GM19035 (cell line): ENCODE data around the gene PARP6.
A peak's percentile ranks its signal among the peaks of the same experiment; 100 is the strongest.

ENCODE experiments used
- ATAC-seq: cut with Tn5 transposase; IDR thresholded peaks from one replicate; pipeline ENCODE4 v1.9.1; 2021; ENCODE audit not compliant: unreplicated experiment

PARP6 gene

DNA sequence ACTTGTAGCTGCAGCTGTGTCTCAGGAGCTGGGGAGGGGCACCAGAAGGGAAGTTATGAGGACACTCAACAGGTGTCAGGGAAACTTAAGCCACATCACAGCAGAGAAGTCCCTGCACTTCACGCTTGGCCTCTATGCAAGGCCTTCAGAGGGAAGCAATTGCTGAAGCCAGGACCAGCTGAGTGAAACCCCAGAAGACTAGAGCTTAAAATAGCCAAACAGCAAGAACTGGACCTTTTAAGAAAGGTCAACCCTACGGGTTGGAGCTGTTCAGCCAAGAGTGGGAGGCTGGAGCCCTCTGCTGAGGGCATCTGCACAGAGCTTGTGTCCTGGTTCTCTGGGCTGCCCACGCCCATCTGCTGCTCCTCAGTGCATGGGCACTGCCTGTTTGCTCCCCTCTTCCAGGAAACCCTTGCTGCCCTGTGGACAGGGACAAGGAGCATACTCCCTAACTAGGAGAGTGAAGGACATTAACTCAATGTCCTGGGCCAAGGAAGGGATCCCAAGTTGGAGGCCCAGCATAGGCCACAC lies 70.9 kb downstream of the PARP6 start:
- ATAC-seq: no peak

DNA sequence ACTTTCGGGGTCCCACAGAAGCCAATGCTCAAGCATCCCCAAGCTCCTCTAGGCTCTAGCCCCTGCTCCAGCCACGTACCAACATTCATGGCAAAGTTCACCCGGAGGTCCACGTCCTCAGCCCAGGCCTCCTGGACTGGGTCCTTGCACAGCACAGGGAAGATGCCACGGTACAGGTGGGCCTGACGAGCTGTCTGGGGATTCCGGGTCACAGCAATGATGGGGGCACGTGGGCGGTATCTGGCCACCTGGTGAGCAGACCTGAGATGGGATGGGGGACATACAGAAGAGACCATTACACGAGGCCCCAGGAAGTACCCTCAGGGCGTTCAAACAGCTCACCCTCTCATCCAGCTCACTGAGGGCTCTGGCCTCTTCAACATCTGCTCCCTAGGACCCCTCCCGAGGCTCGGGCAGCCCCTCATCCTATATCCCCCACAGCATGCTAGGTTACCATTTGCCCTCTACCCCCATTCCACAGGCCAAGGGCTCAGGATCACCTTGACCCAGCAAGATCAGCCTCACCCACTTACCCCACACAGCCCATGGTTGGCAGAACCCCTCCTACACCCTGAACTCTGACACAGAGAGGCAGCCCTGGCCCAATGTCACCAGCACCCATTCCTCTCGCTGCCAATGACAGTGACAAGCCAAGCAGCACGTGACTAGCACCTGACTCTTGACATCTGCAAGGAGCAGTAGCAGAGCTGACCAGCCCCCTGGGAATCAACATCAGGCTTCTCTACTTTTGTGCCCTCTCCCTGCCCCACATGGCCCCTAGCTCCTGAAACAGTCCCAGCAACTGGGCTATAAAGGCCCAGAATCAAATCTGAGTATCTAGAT lies 71.7 kb downstream of the PARP6 start:
- no peak for ATAC-seq

DNA sequence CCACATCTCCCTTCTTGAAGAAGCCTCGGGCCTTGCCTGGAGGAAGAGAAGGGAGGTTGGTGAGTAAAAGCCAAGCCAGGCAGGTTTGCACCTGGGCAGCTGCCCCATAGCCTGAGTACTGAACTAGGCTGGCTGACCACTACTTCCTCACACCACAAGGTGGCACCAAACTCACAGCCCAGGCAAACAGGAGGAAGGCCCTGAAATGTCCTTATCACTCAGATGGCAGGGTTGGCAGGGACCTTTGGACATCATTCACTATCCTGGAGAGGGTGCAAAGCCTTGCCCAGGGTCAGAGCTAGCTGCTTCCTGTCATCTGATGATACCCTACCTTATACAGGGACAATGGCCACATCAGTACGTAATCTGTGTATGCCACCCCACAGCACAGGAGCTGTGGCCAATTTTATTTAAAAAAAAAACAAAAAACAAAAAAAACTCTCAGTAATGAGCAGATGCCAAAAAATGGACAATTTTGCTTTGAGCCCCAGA lies 72.6 kb downstream of the PARP6 start:
- ATAC-seq: peak; percentile 54

DNA sequence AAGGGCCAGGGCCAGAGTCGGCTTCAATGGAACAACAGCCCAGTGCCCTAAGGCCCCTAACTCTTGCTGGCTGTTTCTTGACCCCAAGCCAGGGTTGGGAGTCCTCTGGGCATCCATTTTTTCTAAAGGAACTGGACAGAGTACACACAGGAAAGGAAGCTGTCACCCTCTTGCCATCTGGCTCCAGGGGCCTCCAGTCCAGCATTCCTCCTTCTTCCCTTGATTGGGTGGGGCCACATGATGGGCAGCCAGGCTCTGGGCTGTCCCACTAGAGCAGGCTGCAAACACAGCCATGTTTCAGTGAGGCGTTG lies 73.2 kb downstream of the PARP6 start:
- no peak for ATAC-seq

DNA sequence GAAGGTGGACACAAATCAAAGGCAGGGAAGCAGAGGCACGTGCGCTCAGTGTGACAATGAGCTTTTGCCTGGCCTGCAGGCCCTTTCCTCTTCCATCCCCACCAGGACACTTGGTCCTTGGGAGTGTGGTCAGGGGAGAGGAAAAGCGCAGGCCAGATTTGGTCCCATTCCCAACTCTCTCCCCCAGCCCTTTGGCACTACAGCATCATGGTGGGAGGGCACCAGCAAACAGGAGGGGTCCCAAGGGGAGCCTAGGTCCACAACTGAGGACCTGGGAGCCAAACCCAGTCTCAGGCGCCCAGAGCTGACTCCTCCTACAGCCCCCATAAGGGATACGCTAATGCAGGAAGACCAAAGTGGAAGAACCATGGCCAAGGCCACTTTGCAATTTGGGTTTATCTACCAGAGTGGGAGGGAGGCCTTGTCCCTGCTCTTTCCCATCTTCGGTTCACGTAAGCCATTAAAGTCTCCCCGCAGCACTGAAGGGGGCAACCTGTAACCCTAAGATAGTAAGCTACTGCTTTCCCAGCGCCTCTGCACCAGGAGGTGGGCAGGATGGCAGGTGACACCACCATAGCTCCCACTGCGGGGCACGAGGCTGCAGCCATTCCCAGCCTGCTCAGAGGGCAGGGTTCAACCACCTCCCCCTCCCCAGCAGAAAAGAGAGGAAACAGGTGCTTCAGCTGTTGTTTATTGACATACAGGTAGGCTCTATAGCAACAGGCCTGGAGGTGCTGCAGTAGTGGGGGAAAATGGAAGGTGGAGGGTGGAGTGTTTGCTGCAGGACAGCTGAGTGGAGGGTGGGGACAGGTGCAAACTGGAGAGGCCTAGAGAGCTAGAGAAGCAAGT lies 73.8 kb downstream of the PARP6 start:
- ATAC-seq: no peak

DNA sequence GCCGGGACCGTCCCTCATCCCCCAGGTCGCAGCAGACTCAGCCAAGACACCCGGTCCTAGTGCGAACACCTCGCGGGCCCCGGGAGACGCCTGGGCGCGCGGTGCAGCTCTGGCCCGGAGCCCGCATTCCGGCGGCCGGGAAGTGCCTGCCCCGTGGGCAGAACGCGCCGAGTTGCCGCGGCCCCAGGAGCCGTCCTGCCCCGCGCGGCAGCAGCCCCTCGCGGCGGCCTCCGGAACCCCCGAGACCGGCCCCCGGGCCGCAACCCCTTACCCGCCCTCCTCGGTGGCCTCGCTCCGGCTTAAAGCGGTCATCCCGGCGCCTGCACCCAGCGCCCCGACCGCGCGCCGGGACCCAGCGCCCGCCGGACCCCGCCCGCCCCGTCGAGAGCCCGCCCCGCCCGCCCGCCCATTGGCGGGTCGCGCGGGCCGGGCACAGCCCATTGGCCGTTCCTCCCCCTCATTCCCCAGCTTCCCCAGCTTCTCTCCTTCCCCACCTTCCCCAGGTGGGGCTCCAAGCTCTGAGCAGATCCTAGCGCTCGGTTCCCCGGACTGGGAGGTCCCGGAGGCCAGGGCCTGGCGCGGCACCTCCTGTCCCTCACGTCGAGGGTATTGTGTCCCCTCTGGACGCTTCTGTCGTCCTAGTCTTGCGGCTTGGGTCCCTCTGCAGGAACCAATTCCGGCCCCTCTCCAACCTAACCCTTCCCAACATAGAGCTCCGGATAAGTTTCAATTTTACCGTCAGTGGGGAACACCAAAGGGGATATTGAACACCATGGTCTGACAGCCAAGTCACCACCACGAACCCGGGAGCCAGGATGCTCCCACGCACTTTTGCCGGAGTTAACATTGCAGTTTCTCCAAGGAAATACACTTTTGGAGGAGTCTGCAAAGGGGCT lies 74.6 kb downstream of the PARP6 start, which contains the start of gene GRAMD2A:
GRAMD2A (minus strand) TSS at position 328 of the 896 bp plus-strand sequence.
- no peak for ATAC-seq

DNA sequence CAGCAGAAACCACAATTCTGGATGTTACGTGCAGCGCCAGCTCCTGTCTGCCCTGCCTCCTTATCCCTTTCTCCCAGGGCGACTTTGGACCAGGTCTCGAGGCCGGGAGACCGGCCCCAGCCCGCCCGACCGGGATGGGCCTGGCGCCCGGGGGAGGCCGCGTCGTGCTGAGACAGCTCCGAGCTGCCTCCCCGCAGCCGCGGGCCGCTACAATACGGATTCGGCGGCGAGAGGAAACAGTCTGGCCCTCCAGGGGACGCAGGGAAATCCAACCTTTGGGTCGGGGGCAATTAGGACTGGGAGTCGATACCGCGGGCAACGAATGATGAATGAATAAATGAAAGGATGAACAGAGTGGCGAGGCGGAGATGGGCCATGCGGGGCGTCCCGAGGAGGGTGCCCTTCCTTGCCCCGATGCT lies 75.3 kb downstream of the PARP6 start:
- ATAC-seq: no peak

DNA sequence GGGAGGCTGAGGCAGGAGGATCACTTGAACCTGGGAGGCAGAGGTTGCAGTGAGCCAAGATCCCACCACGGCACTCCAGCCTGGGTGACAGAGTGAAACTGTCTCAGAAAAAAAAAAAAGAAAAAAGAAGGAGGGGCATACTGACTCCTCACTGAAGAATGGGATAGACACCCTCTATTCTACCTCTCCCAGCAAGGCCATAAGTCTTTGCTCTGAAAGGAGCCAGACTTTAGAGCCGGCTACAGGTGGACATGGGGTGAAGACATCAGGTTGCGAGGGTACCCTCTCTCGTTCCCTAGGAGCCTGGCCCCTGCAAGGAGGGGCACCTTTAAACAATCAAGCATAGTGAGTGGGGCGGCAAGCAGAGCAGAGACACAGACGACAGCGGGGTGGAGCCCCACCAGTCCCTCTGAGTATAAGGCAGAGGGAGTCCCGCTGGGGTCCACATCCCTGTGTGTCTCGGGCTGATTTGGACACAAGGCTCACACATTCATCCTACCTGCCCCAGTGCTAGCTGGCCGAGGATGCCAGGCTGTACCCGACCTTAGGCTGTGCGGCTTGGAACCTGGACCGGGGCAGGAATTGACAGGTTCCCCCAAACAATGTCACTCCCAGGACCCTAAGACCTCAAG lies 75.8 kb downstream of the PARP6 start:
- no peak for ATAC-seq

DNA sequence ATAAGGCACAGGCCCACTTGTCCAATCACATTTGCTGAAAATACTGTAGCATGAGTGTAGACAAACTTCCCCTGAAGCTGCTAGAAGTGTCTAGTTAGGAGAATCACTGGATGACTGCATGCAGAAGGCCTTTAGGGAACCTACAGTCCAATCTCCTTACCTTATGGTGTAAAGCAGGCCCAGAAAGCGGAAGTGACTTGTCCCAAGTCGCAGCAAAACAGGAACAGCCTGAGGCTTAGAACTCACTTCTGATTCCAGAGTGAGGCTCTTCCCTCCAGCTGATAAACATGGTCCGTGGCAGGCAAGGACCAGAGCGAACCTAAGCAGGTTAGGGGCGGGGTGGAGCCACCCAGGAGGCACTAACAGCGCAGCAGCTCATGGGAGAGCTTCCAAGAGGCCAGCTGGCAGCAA lies 77.2 kb downstream of the PARP6 start:
- no peak for ATAC-seq

DNA sequence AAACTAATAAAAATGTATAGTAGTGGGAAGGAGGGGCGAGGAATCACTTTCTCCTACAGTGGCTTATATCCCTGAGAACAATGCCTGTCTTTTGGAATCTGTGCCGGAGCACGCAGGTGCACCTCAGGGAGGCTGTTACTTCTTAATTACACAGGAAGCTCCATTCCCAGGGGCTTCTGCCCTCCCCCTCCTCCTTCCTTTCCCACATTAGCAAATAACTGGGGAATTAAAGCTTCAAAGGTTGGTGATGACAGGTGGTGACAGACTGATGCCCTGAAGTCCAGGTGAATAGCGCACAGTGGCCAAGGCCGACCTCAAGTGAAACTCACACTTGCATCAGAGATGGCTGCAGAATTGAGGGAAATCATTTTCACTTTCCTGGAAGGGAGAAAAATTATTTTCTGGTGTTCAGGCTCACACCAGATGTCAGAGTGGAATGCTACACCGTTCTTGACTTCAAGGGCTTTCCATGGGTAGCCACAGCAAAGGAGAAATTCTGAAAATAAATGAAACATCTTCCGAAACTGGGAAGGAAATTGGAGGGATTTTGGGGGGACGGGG lies 78.4 kb downstream of the PARP6 start:
- no peak for ATAC-seq

DNA sequence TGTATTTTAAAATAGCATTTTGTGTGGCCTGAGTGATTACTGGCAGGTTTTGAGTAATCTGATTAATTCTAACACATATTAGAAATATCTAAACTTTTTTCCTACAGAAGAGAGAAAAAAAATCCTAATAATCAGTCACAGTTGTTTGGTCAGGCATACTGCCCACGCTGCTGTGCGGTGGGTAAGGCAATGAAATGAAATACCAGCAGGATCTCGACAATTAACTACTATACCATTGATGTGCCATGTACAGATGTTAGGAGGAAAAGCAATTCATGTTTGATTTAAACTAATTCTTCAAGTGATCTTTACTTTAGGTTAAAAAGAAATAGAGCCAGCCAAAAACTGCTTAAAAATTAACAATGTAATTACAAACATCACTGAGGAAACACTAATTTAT lies 79.9 kb downstream of the PARP6 start:
- no peak for ATAC-seq
